PC-3 (cell line): Measurements from ENCODE around the gene DLD. TPM values are rescaled to one million over a fixed set of nuclear protein-coding genes. Genes with fewer than 3 reads are reported as not detected.

Experiments
- ATAC-seq: fragments of 200-7000 bp; cut with Tn5 transposase; 2 replicates; pipeline ENCODE4 v1.9.1; 2020; ENCODE audit warnings: mild to moderate bottlenecking, moderate library complexity
- BruUV-seq: library from RNA; stranded (reverse); fragments of 400-500 nt; replicated peaks from 2 replicates; lab custom pipeline; 2021; lab: Mats Ljungman, UMichigan
- CTCF ChIA-PET: fragments of 300-600 bp; sonication (Branson Sonifier 250); formaldehyde crosslinking; loops from one replicate; lab custom pipeline; 2022; ENCODE audit warnings: antibody characterized with exemption; lab: Charles Lee
- POLR2A ChIA-PET: fragments of 300-600 bp; sonication (Branson Sonifier 250); formaldehyde crosslinking; loops from one replicate; lab custom pipeline; 2022; ENCODE audit warnings: antibody characterized with exemption; ENCODE audit not compliant: unreplicated experiment; lab: Charles Lee
- DNase-seq: peaks from one replicate; pipeline ENCODE4 v3.0.0-alpha.2; 2015
- H2AFZ ChIP-seq: fragments of 300-600 bp; sonication (generic); 2 replicates; pipeline ENCODE4 v1.6.0; 2016; ENCODE audit warnings: antibody characterized with exemption, low read length
- H3F3A ChIP-seq: fragments of 300-600 bp; sonication (generic); one replicate; pipeline ENCODE4 v1.6.0; 2017; ENCODE audit warnings: antibody characterized with exemption, low read length, control low read depth, mild to moderate bottlenecking; ENCODE audit not compliant: unreplicated experiment
- H3K27ac ChIP-seq: fragments of 300-600 bp; sonication (generic); 2 replicates; pipeline ENCODE4 v1.5.1; 2016; ENCODE audit warnings: mild to moderate bottlenecking, low read length
- H3K27me3 ChIP-seq: fragments of 300-600 bp; sonication (generic); 2 replicates; pipeline ENCODE4 v1.6.1; 2016; ENCODE audit warnings: low read length, mixed read lengths
- H3K36me3 ChIP-seq: fragments of 300-600 bp; sonication (generic); 2 replicates; pipeline ENCODE4 v1.6.1; 2016; ENCODE audit warnings: low read depth, mixed run types, low read length, mixed read lengths
- H3K4me1 ChIP-seq: fragments of 300-600 bp; sonication (generic); 2 replicates; pipeline ENCODE4 v1.5.1; 2016; ENCODE audit warnings: low read length; ENCODE audit not compliant: insufficient read depth
- H3K4me2 ChIP-seq: fragments of 300-600 bp; sonication (generic); 2 replicates; pipeline ENCODE4 v1.6.0; 2016; ENCODE audit warnings: low read length
- H3K4me3 ChIP-seq: fragments of 300-600 bp; sonication (generic); 2 replicates; pipeline ENCODE4 v1.5.1; 2016; ENCODE audit warnings: mild to moderate bottlenecking, low read length, mixed read lengths
- H3K79me2 ChIP-seq: fragments of 300-600 bp; sonication (generic); 2 replicates; pipeline ENCODE4 v1.6.1; 2017; ENCODE audit warnings: low read length, mixed read lengths
- H3K9ac ChIP-seq: fragments of 300-600 bp; sonication (generic); 2 replicates; pipeline ENCODE4 v1.6.0; 2016; ENCODE audit warnings: mild to moderate bottlenecking, low read length
- H3K9me2 ChIP-seq: fragments of 300-600 bp; sonication (generic); replicated peaks from 2 replicates; pipeline ENCODE4 v1.6.1; 2016; ENCODE audit warnings: mixed run types, low read length, mixed read lengths
- H3K9me3 ChIP-seq: fragments of 300-600 bp; sonication (generic); 2 replicates; pipeline ENCODE4 v1.6.1; 2016; ENCODE audit warnings: low read length, mixed read lengths
- H4K20me1 ChIP-seq: fragments of 300-600 bp; sonication (generic); 2 replicates; pipeline ENCODE4 v1.6.1; 2016; ENCODE audit warnings: low read length, mixed read lengths
- EZH2 ChIP-seq: fragments of 300-600 bp; sonication (generic); IDR thresholded peaks from one replicate; pipeline ENCODE4 v1.6.1; 2017; ENCODE audit warnings: antibody characterized with exemption, mild to moderate bottlenecking, low read length; ENCODE audit not compliant: unreplicated experiment
- EZH2phosphoT487 ChIP-seq: fragments of 300-600 bp; sonication (generic); IDR thresholded peaks from 2 replicates; pipeline ENCODE4 v1.6.1; 2018; ENCODE audit warnings: mild to moderate bottlenecking, antibody characterized with exemption, low read length, borderline replicate concordance
- intact Hi-C: fragments of 100-400 bp; cut with micrococcal nuclease; formaldehyde crosslinking; loops from 2 replicates; pipeline ENCODE4 v1.9.0; 2023
- total RNA-seq: library from RNA; depleted of rRNA; stranded (reverse); fragments of >200 nt; gene quantifications from 2 replicates; pipeline ENCODE4 v1.2.3, GENCODE V29; 2014
- TF ChIP-seq, protein P1 (sequence below): fragments of 300-600 bp; sonication (generic); conservative IDR thresholded peaks from 2 replicates; pipeline ENCODE4 v1.5.1; 2017; ENCODE audit warnings: antibody characterized with exemption, low read depth, mild to moderate bottlenecking, low read length

The DLD gene
- total RNA-seq, 1 experiment from 2014 or later = 64.0 TPM

DNA sequence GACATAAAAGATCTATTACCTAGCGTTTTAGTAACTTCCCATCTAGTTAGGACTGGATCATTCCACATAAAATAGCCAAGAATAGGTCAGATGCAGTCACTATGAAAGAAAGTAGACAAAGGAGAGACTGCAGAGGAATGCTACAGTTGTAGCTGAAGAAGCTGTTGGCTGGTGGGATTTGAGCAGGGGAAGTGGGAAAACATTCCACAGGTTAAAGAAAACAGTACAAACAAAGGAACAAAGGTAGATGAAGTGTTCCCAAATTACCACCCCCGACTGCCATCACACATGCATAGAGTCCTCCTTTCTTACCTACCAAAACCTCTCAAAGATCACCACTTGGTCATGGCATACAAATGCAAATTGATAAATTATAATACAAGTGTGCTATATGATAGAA, 41.8 kb downstream of the DLD start:
- intact Hi-C loops = no loop called here
- no peak overlapping the region for H3K27ac ChIP-seq
- H3K4me2 ChIP-seq = no peak overlapping the region
- H3K9me3 ChIP-seq = no peaks in the 10 kb centered on the region
- no peaks in the 10 kb centered on the region for H3F3A ChIP-seq
- no peak overlapping the region for H3K9ac ChIP-seq
- H3K4me1 ChIP-seq = 0 out of 2 replicates have a peak, but pooled peaks cover 5% of the 10 kb centered on the region
- peaks cover 55% of the 10 kb centered on the region for H3K36me3 ChIP-seq
- no peaks in the 10 kb centered on the region for H3K9me2 ChIP-seq
- ChIA-PET POLR2A (no interaction called here), CTCF (no interaction called here)
- no peak for DNase-seq
- no peaks in the 10 kb centered on the region for H4K20me1 ChIP-seq
- no peaks in the 10 kb centered on the region for H3K79me2 ChIP-seq
- no peak for ATAC-seq
- no TSS peak for BruUV-seq
- H2AFZ ChIP-seq = no peak overlapping the region
- H3K4me3 ChIP-seq = no peak overlapping the region
- TF ChIP-seq EZH2phosphoT487 = no peak
- no peak for TF ChIP-seq EZH2
- TF ChIP-seq, protein P1, sequence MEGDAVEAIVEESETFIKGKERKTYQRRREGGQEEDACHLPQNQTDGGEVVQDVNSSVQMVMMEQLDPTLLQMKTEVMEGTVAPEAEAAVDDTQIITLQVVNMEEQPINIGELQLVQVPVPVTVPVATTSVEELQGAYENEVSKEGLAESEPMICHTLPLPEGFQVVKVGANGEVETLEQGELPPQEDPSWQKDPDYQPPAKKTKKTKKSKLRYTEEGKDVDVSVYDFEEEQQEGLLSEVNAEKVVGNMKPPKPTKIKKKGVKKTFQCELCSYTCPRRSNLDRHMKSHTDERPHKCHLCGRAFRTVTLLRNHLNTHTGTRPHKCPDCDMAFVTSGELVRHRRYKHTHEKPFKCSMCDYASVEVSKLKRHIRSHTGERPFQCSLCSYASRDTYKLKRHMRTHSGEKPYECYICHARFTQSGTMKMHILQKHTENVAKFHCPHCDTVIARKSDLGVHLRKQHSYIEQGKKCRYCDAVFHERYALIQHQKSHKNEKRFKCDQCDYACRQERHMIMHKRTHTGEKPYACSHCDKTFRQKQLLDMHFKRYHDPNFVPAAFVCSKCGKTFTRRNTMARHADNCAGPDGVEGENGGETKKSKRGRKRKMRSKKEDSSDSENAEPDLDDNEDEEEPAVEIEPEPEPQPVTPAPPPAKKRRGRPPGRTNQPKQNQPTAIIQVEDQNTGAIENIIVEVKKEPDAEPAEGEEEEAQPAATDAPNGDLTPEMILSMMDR = no peak
- H3K27me3 ChIP-seq = no peaks in the 10 kb centered on the region

GRCh38 chr7:107933386-107934013, 42.5 kb downstream of the DLD start:
- Histone ChIP-seq H3K79me2 (no peaks in the 10 kb centered on the region), H3K4me1 (0 out of 2 replicates have a peak, but pooled peaks cover 5% of the 10 kb centered on the region), H3K9ac (no peak overlapping the region), H3K9me3 (no peaks in the 10 kb centered on the region), H4K20me1 (no peaks in the 10 kb centered on the region), H3K9me2 (no peaks in the 10 kb centered on the region), H3K27ac (no peak overlapping the region), H3K4me2 (no peak overlapping the region), H3K4me3 (no peak overlapping the region), H3F3A (no peaks in the 10 kb centered on the region), H3K36me3 (peaks cover 48% of the 10 kb centered on the region), H3K27me3 (no peaks in the 10 kb centered on the region), H2AFZ (no peak overlapping the region)
- intact Hi-C loops = no loop called here
- POLR2A ChIA-PET = no interaction called here
- no TSS peak for BruUV-seq
- TF ChIP-seq EZH2phosphoT487 = no peak
- no peak for TF ChIP-seq EZH2
- TF ChIP-seq, protein P1 = no peak
- no peak for DNase-seq
- no peak for ATAC-seq
- CTCF ChIA-PET = no interaction called here

DNA sequence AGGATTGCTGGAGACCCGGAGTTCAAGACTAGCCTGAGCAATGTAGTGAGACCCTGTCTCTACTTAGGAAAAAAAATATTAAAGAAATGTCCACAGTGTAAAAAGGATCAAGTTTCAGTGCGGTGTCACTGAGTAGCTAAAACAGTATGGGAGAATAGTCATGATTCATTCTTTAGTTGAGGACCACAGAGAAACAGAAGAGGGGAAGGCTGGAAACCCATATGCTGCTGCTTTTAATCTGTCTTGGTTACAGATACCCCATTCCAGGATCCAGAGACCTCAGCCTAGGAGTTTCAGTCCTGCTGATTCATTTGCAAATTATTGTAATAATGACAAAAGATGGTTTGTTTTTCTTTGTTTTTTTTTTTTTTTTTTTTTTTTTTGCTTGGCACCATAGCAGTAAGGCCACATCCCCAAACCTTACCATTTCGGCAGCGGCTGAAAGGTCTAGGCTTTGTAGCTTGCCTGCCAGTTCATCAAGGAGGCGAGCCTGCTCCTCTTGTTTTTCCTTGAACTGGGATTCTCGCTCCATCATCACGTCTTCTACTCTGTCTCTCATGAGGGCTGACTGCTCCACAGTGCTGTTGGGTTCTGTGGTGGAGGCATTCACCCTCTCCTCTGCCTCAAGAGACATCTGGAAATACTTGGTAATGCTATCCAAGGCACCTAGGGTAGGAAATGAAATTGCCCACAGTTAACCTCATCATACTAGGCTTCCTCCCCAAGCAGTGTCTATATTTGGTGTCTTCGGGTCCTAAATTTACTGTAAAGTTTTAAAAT, 44.2 kb downstream of the DLD start:
- Histone ChIP-seq H3F3A (no peaks in the 10 kb centered on the region), H3K9me3 (no peaks in the 10 kb centered on the region), H3K4me1 (peaks cover 10% of the 10 kb centered on the region; the same call in 1 of the 2 replicates), H3K4me2 (no peak overlapping the region), H3K9me2 (no peaks in the 10 kb centered on the region), H3K27me3 (no peaks in the 10 kb centered on the region), H2AFZ (no peak overlapping the region), H3K9ac (no peak overlapping the region), H4K20me1 (no peaks in the 10 kb centered on the region), H3K79me2 (no peaks in the 10 kb centered on the region), H3K4me3 (no peak overlapping the region), H3K27ac (no peak overlapping the region), H3K36me3 (peaks cover 42% of the 10 kb centered on the region)
- DNase-seq = peak; percentile 20
- intact Hi-C loops = no loop called here
- TF ChIP-seq EZH2phosphoT487 = no peak
- TF ChIP-seq EZH2 = no peak
- TF ChIP-seq, protein P1 = no peak
- BruUV-seq = no TSS peak
- peak; percentile 54 for ATAC-seq
- ChIA-PET POLR2A (no interaction called here), CTCF (no interaction called here)
